ENCODE data around the gene CLBA1. TPM values are rescaled to one million over a fixed set of nuclear protein-coding genes. Genes with fewer than 3 reads are reported as not detected.

Gene CLBA1
- total RNA-seq, 4 donors from 2014 or later, result 1.3 to 11.1 (median 10.1) TPM; not detected in 1

DNA sequence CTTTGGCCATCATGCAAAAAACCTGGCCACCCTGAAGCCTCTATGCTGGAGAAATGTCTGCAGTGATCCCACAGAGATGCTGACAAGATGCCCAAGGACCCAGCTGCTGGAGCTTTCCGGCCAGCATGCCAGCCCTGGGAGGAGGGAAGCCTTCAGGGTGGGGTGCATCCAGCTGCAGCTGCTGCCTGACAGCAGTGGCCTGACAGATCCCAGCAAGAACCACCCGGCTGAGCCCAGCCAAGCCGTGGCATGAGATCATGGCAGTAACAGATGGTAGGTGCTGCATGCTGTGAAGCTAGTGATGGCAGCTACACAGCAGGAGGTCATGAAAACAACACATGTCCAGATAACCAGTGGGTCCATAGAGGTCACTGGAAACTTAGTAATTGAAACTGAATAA is 13.8 kb downstream of the CLBA1 start:
- Histone ChIP-seq H3K27ac (no peak overlapping the region), H3K36me3 (no peaks in the 10 kb centered on the region), H3K4me3 (no peak overlapping the region), H3K9me3 (no peaks in the 10 kb centered on the region), H3K27me3 (no peaks in the 10 kb centered on the region), H3K4me1 (no peaks in the 10 kb centered on the region)
- TF ChIP-seq, protein P1, sequence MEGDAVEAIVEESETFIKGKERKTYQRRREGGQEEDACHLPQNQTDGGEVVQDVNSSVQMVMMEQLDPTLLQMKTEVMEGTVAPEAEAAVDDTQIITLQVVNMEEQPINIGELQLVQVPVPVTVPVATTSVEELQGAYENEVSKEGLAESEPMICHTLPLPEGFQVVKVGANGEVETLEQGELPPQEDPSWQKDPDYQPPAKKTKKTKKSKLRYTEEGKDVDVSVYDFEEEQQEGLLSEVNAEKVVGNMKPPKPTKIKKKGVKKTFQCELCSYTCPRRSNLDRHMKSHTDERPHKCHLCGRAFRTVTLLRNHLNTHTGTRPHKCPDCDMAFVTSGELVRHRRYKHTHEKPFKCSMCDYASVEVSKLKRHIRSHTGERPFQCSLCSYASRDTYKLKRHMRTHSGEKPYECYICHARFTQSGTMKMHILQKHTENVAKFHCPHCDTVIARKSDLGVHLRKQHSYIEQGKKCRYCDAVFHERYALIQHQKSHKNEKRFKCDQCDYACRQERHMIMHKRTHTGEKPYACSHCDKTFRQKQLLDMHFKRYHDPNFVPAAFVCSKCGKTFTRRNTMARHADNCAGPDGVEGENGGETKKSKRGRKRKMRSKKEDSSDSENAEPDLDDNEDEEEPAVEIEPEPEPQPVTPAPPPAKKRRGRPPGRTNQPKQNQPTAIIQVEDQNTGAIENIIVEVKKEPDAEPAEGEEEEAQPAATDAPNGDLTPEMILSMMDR (IDR thresholded peaks at IDR 0.05), result no peak
- TF ChIP-seq POLR2A (IDR thresholded peaks at IDR 0.05), result no peak
- intact Hi-C loops (cut with DNase I; ENCODE audit: low total_unique reads), result no loop called here
- no peak for DNase-seq

DNA sequence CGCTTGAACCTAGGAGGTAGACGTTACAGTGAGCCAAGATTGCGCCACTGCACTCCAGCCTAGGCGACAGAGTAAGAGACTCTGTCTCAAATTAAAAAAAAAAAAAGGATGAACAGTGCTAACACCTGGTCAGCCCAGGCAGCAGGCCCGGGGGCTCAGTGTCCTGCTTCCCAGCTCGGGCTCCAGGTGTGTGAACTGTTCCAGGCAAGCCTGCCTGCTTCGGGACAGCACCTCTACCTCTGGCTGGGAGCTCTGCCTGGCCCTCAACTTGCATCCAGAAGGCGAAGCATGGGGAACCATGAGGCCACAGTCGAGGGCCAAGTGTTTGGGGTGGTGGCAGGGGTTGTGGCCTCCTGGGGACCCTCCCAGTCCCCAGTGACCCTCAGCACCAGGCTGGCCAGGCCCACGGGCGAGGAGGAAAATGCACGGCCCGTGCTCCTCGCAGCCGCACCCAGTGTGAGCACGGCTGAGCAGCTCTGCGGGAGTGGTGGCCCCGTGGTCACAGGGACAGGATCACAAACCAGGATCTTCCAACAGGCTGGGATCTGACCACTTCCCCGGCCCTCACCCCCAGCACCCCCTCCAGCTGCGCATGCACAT is 19.8 kb downstream of the CLBA1 start:
- no peak for TF ChIP-seq POLR2A (IDR thresholded peaks at IDR 0.05)
- TF ChIP-seq, protein P1 (IDR thresholded peaks at IDR 0.05), result no peak
- Histone ChIP-seq H3K9me3 (no peaks in the 10 kb centered on the region), H3K27me3 (no peaks in the 10 kb centered on the region), H3K36me3 (no peaks in the 10 kb centered on the region), H3K4me1 (no peaks in the 10 kb centered on the region), H3K4me3 (no peak overlapping the region), H3K27ac (no peak overlapping the region)
- intact Hi-C loops (cut with DNase I; ENCODE audit: low total_unique reads), result no loop called here
- no peak for DNase-seq

DNA sequence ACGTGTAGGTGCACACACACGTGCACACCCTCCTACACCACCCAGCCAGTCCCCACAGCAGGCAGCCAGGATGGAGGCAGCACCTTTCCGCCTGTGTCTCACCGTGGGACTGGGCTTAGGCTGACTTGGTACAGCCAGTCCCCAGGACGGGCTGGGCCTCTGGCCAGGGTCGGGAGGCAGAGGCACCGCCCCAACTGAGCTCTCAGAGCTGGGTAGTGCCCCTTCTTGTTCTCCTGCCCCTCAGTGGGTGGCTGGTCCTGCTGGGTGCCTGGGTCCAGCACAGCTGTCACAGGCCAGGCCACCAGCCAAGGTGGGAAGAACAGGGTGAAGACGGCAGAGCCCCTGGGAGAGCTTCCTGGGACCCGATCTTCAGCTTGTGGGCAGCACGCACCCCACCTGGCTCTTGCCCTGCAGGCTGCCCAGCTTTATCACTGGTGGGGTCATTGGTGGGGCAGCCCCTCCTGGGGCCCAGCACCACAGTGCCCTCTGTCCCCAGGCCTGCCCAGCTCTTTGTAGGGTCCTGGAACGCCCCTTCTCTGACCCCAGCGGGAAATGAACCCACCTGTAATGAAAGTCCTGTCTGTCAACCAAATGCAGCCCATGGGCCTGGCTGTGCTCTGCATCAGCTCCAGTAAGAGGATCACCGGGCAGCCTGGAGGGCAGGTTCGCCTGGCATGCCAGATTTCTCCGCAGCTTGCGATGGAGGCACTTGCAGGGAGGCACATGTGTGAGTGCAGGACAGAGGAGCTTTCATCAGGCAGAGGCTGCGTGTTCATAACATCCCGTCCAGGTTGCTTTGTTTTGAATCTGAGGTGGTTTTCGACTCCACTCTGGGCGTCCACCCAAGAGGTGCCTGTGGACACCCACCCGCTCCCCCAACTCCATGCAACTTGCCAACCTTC is 20.6 kb downstream of the CLBA1 start:
- intact Hi-C loops (cut with DNase I; ENCODE audit: low total_unique reads), result no loop called here
- no peak for DNase-seq
- no peak overlapping the region for H3K27ac ChIP-seq

DNA sequence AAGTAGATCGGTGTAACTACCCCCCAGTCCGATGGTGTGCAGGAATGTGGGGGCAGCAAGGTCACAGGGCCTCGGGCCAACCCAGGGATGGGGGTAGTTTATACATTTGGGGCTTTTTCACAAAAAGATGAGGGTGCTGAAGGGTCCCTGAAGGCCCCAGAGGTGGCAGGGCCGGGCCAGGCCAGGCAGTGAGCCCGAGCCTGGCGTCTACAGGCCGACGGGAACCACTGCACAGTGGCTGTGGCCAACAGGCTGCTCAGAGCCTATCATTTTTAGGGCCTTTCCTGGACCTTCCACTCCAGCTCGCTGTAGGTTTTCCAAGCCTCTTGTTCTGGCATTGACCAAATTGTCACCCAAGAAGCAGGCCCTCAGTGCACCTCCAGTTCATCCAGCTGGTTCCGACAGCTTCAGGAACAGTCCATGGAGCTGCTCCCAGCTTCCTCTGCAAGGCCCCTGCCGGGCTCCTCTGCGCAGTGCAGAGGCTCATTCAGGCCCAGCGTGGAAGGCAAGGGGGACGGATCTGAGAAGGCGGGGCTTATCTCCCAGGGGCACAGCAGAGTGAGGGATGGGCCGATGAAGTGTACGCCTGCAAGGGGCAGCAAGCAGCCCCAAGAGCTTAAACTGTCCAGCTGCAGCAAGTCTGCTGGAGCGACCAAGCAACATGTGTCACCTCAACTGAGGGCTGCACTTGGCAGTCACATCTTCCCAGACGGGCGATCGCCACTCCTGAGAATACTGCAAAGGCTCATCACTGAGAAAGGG is 21.4 kb downstream of the CLBA1 start:
- Histone ChIP-seq H3K27ac (no peak overlapping the region), H3K27me3 (no peaks in the 10 kb centered on the region), H3K9me3 (no peaks in the 10 kb centered on the region), H3K36me3 (no peaks in the 10 kb centered on the region), H3K4me1 (no peaks in the 10 kb centered on the region), H3K4me3 (no peak overlapping the region)
- TF ChIP-seq POLR2A (IDR thresholded peaks at IDR 0.05), result no peak
- TF ChIP-seq, protein P1 (IDR thresholded peaks at IDR 0.05), result no peak
- intact Hi-C loops (cut with DNase I; ENCODE audit: low total_unique reads), result no loop called here
- no peak for DNase-seq

More for the DNA sequence above, 20.6 kb downstream of the CLBA1 start:
- H3K36me3 ChIP-seq, result no peaks in the 10 kb centered on the region
- no peak overlapping the region for H3K4me3 ChIP-seq
- H3K27me3 ChIP-seq, result no peaks in the 10 kb centered on the region
- H3K9me3 ChIP-seq, result no peaks in the 10 kb centered on the region
- TF ChIP-seq, protein P1 (IDR thresholded peaks at IDR 0.05), result no peak
- TF ChIP-seq POLR2A (IDR thresholded peaks at IDR 0.05), result no peak
- H3K4me1 ChIP-seq, result no peaks in the 10 kb centered on the region

Measured in uterus (tissue), 4 donors.